WTC11 (cell line): ENCODE data around the gene NAGLU. TPM values are rescaled to one million over a fixed set of nuclear protein-coding genes. Genes with fewer than 3 reads are reported as not detected.

Experiments used
- CBFB ChIP-seq: sonication (generic); formaldehyde crosslinking; IDR thresholded peaks from 2 replicates; pipeline ENCODE4 v1.8.1; 2022; ENCODE audit warnings: mild to moderate bottlenecking, low read depth, missing genetic modification reagents
- CREB1 ChIP-seq: sonication (generic); formaldehyde crosslinking; IDR thresholded peaks from 2 replicates; pipeline ENCODE4 v1.8.0; 2023; ENCODE audit warnings: mild to moderate bottlenecking, missing genetic modification reagents
- E2F1 ChIP-seq: sonication (generic); formaldehyde crosslinking; IDR thresholded peaks from 2 replicates; pipeline ENCODE4 v1.8.0; 2022; ENCODE audit warnings: mild to moderate bottlenecking, missing genetic modification reagents
- ETV6 ChIP-seq: sonication (generic); formaldehyde crosslinking; IDR thresholded peaks from 2 replicates; pipeline ENCODE4 v1.8.1; 2022; ENCODE audit warnings: mild to moderate bottlenecking, missing genetic modification reagents
- FOXK1 ChIP-seq: sonication (generic); formaldehyde crosslinking; IDR thresholded peaks from 2 replicates; pipeline ENCODE4 v1.8.0; 2022; ENCODE audit warnings: mild to moderate bottlenecking, moderate library complexity, missing genetic modification reagents
- JUN ChIP-seq: sonication (generic); formaldehyde crosslinking; IDR thresholded peaks from 2 replicates; pipeline ENCODE4 v1.8.0; 2023; ENCODE audit warnings: mild to moderate bottlenecking, missing genetic modification reagents
- NFATC4 ChIP-seq: fragments of 250-450 bp; sonication (Bioruptor Pico); IDR thresholded peaks from 2 replicates; pipeline ENCODE4 v1.9.0; 2021; ENCODE audit warnings: mild to moderate bottlenecking
- NFYB ChIP-seq: sonication (generic); formaldehyde crosslinking; conservative IDR thresholded peaks from 2 replicates; pipeline ENCODE4 v1.8.0; 2022; ENCODE audit warnings: low read depth, missing genetic modification reagents
- NR2C2 ChIP-seq: sonication (generic); formaldehyde crosslinking; IDR thresholded peaks from 2 replicates; pipeline ENCODE4 v1.8.0; 2022; ENCODE audit warnings: mild to moderate bottlenecking, missing genetic modification reagents
- NR3C1 ChIP-seq: sonication (generic); formaldehyde crosslinking; conservative IDR thresholded peaks from 2 replicates; pipeline ENCODE4 v1.8.1; 2023; ENCODE audit warnings: low read depth, mild to moderate bottlenecking, missing genetic modification reagents
- OVOL2 ChIP-seq: fragments of 250-450 bp; sonication (Bioruptor Pico); IDR thresholded peaks from 2 replicates; pipeline ENCODE4 v1.9.0; 2021; ENCODE audit warnings: mild to moderate bottlenecking, borderline replicate concordance
- SMAD3 ChIP-seq: sonication (generic); formaldehyde crosslinking; IDR thresholded peaks from 2 replicates; pipeline ENCODE4 v1.8.0; 2022; ENCODE audit warnings: missing genetic modification reagents, mild to moderate bottlenecking, borderline replicate concordance
- TCF7 ChIP-seq: sonication (generic); formaldehyde crosslinking; IDR thresholded peaks from 2 replicates; pipeline ENCODE4 v1.8.0; 2022; ENCODE audit warnings: mild to moderate bottlenecking, low read depth, missing genetic modification reagents, moderate library complexity
- TP53 ChIP-seq: sonication (generic); formaldehyde crosslinking; IDR thresholded peaks from 2 replicates; pipeline ENCODE4 v1.8.1; 2023; ENCODE audit warnings: mild to moderate bottlenecking, missing genetic modification reagents
- USF2 ChIP-seq: sonication (generic); formaldehyde crosslinking; IDR thresholded peaks from 2 replicates; pipeline ENCODE4 v1.8.1; 2023; ENCODE audit warnings: mild to moderate bottlenecking, missing genetic modification reagents, moderate library complexity
- ZMAT4 ChIP-seq: fragments of 250-450 bp; sonication (Bioruptor Pico); IDR thresholded peaks from 2 replicates; pipeline ENCODE4 v1.9.0; 2021; ENCODE audit warnings: mild to moderate bottlenecking
- ZNF232 ChIP-seq: sonication (generic); formaldehyde crosslinking; IDR thresholded peaks from 2 replicates; pipeline ENCODE4 v1.8.0; 2022; ENCODE audit warnings: mild to moderate bottlenecking, missing genetic modification reagents
- ZNF263 ChIP-seq: sonication (generic); formaldehyde crosslinking; IDR thresholded peaks from 2 replicates; pipeline ENCODE4 v1.8.1; 2022; ENCODE audit warnings: low read depth, mild to moderate bottlenecking, moderate library complexity, missing genetic modification reagents
- ZNF423 ChIP-seq: fragments of 250-450 bp; sonication (Bioruptor Pico); IDR thresholded peaks from 2 replicates; pipeline ENCODE4 v2.1.2; 2022; ENCODE audit warnings: mild to moderate bottlenecking, moderate library complexity
- ZNF425 ChIP-seq: fragments of 250-450 bp; sonication (Bioruptor Pico); conservative IDR thresholded peaks from 2 replicates; pipeline ENCODE4 v1.9.0; 2021; ENCODE audit warnings: mild to moderate bottlenecking
- total RNA-seq: library from RNA; stranded (reverse); gene quantifications from 3 replicates; pipeline ENCODE4 v1.2.3, GENCODE V29; 2021
- TF ChIP-seq, protein P1 (sequence below): sonication (generic); formaldehyde crosslinking; conservative IDR thresholded peaks from 2 replicates; pipeline ENCODE4 v1.8.1; 2023; ENCODE audit warnings: mild to moderate bottlenecking, low read depth, missing genetic modification reagents, moderate library complexity
- TF ChIP-seq, protein P2 (sequence below): sonication (generic); formaldehyde crosslinking; IDR thresholded peaks from 2 replicates; pipeline ENCODE4 v1.8.0; 2023; ENCODE audit warnings: mild to moderate bottlenecking, missing genetic modification reagents
- TF ChIP-seq, protein P3 (sequence below): sonication (generic); formaldehyde crosslinking; IDR thresholded peaks from 2 replicates; pipeline ENCODE4 v1.8.1; 2022; ENCODE audit warnings: low read depth, missing genetic modification reagents, borderline replicate concordance
- TF ChIP-seq, protein P4 (sequence below): fragments of 200-600 bp; IDR thresholded peaks from 2 replicates; pipeline ENCODE4 v1.8.0; 2022; ENCODE audit warnings: antibody characterized with exemption

Gene NAGLU
- total RNA-seq, 1 experiment from 2014 or later, result 39.3 TPM

DNA sequence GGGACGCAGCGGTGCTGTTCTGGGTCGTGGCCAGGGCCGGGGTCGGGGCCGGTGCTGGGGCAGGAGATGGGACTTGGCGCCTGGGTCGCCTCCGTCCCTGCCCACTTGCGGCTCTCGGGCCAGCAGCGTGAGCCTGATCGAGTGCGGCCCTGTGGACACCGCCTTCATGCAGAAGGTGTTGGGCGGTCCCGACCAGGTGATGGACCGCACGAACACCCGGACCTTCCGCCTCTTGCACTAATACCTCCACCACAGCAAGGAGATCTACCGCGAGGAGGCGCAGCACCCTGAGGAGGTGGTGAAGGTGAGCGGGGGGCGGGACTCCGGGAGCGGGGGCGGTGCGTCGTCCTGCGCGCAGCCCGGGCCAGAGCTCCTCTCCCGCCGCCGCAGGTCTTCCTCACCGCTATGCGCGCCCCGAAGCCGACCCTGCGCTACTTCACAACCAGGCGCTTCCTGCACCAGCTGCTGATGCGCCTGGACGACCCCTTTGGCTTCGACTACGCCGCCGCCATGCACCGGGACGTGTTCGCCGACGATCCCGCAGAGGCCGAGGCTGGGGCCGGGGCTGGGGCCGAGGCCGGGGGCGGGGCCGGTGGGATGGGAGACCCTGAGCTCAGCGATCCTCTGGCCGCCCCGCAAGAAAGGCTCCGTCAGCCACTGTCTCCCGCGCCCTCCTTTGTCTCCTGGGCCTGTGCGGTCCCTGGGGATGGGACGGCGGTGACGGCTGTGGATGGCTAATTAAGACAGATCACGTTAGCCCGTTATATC lies 12.2 kb downstream of the NAGLU start (continued):
- TF ChIP-seq USF2, result peak; percentile 60
- TF ChIP-seq OVOL2 (CRISPR knock-in tag), result no peak
- no peak for TF ChIP-seq NFATC4
- TF ChIP-seq, protein P1, sequence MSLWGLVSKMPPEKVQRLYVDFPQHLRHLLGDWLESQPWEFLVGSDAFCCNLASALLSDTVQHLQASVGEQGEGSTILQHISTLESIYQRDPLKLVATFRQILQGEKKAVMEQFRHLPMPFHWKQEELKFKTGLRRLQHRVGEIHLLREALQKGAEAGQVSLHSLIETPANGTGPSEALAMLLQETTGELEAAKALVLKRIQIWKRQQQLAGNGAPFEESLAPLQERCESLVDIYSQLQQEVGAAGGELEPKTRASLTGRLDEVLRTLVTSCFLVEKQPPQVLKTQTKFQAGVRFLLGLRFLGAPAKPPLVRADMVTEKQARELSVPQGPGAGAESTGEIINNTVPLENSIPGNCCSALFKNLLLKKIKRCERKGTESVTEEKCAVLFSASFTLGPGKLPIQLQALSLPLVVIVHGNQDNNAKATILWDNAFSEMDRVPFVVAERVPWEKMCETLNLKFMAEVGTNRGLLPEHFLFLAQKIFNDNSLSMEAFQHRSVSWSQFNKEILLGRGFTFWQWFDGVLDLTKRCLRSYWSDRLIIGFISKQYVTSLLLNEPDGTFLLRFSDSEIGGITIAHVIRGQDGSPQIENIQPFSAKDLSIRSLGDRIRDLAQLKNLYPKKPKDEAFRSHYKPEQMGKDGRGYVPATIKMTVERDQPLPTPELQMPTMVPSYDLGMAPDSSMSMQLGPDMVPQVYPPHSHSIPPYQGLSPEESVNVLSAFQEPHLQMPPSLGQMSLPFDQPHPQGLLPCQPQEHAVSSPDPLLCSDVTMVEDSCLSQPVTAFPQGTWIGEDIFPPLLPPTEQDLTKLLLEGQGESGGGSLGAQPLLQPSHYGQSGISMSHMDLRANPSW, result peak; percentile 89; the same call in 1 of the 2 replicates
- TF ChIP-seq, protein P2, sequence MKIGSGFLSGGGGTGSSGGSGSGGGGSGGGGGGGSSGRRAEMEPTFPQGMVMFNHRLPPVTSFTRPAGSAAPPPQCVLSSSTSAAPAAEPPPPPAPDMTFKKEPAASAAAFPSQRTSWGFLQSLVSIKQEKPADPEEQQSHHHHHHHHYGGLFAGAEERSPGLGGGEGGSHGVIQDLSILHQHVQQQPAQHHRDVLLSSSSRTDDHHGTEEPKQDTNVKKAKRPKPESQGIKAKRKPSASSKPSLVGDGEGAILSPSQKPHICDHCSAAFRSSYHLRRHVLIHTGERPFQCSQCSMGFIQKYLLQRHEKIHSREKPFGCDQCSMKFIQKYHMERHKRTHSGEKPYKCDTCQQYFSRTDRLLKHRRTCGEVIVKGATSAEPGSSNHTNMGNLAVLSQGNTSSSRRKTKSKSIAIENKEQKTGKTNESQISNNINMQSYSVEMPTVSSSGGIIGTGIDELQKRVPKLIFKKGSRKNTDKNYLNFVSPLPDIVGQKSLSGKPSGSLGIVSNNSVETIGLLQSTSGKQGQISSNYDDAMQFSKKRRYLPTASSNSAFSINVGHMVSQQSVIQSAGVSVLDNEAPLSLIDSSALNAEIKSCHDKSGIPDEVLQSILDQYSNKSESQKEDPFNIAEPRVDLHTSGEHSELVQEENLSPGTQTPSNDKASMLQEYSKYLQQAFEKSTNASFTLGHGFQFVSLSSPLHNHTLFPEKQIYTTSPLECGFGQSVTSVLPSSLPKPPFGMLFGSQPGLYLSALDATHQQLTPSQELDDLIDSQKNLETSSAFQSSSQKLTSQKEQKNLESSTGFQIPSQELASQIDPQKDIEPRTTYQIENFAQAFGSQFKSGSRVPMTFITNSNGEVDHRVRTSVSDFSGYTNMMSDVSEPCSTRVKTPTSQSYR (CRISPR knock-in tag), result no peak
- peak; percentile 68; the same call in 1 of the 2 replicates for TF ChIP-seq TP53
- TF ChIP-seq FOXK1 (CRISPR knock-in tag), result no peak
- TF ChIP-seq NR2C2 (CRISPR knock-in tag), result no peak
- TF ChIP-seq, protein P3, sequence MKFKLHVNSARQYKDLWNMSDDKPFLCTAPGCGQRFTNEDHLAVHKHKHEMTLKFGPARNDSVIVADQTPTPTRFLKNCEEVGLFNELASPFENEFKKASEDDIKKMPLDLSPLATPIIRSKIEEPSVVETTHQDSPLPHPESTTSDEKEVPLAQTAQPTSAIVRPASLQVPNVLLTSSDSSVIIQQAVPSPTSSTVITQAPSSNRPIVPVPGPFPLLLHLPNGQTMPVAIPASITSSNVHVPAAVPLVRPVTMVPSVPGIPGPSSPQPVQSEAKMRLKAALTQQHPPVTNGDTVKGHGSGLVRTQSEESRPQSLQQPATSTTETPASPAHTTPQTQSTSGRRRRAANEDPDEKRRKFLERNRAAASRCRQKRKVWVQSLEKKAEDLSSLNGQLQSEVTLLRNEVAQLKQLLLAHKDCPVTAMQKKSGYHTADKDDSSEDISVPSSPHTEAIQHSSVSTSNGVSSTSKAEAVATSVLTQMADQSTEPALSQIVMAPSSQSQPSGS (CRISPR knock-in tag), result no peak
- TF ChIP-seq ZNF263 (CRISPR knock-in tag), result no peak
- no peak for TF ChIP-seq E2F1 (CRISPR knock-in tag)
- 0 out of 2 replicates have a peak, but pooled peaks have one; percentile 56 for TF ChIP-seq NR3C1 (CRISPR knock-in tag)
- no peak for TF ChIP-seq TCF7 (CRISPR knock-in tag)
- no peak for TF ChIP-seq NFYB (CRISPR knock-in tag)
- peak; percentile 37; the same call in 1 of the 2 replicates for TF ChIP-seq CBFB (CRISPR knock-in tag)
- TF ChIP-seq ZNF232 (CRISPR knock-in tag), result 0 out of 2 replicates have a peak, but pooled peaks have one; percentile 43
- no peak for TF ChIP-seq ZNF425 (CRISPR knock-in tag)
- no peak for TF ChIP-seq JUN
- no peak for TF ChIP-seq ZMAT4 (CRISPR knock-in tag)
- TF ChIP-seq, protein P4, sequence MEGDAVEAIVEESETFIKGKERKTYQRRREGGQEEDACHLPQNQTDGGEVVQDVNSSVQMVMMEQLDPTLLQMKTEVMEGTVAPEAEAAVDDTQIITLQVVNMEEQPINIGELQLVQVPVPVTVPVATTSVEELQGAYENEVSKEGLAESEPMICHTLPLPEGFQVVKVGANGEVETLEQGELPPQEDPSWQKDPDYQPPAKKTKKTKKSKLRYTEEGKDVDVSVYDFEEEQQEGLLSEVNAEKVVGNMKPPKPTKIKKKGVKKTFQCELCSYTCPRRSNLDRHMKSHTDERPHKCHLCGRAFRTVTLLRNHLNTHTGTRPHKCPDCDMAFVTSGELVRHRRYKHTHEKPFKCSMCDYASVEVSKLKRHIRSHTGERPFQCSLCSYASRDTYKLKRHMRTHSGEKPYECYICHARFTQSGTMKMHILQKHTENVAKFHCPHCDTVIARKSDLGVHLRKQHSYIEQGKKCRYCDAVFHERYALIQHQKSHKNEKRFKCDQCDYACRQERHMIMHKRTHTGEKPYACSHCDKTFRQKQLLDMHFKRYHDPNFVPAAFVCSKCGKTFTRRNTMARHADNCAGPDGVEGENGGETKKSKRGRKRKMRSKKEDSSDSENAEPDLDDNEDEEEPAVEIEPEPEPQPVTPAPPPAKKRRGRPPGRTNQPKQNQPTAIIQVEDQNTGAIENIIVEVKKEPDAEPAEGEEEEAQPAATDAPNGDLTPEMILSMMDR, result no peak; the same call in 1 of the 2 replicates
- no peak for TF ChIP-seq SMAD3 (CRISPR knock-in tag)
- no peak; the same call in 1 of the 2 replicates for TF ChIP-seq ETV6 (CRISPR knock-in tag)
- TF ChIP-seq ZNF423, result no peak
- TF ChIP-seq CREB1 (CRISPR knock-in tag), result no peak
